Fibroblast of villous mesenchyme (primary cell): Measurements from ENCODE around the gene IRX4. TPM values are rescaled to one million over a fixed set of nuclear protein-coding genes. Genes with fewer than 3 reads are reported as not detected.

Experiments
- DNase-seq: peaks from one replicate; pipeline ENCODE4 v3.0.0-alpha.2; 2010; ENCODE audit warnings: low read depth
- H3K4me3 ChIP-seq: 2 replicates; pipeline ENCODE4 v1.5.1; 2011; ENCODE audit warnings: low read depth, mild to moderate bottlenecking, low read length
- CTCF ChIP-seq: IDR thresholded peaks from 2 replicates; pipeline ENCODE4 v1.5.1; 2012; ENCODE audit warnings: low read depth, mild to moderate bottlenecking, low read length; ENCODE audit not compliant: insufficient read depth
- total RNA-seq: library from RNA; depleted of rRNA; stranded (reverse); fragments of >200 nt; gene quantifications from 2 replicates; pipeline ENCODE4 v1.2.3, GENCODE V29; 2012

Gene IRX4
- not detected in 2 replicates for total RNA-seq

DNA sequence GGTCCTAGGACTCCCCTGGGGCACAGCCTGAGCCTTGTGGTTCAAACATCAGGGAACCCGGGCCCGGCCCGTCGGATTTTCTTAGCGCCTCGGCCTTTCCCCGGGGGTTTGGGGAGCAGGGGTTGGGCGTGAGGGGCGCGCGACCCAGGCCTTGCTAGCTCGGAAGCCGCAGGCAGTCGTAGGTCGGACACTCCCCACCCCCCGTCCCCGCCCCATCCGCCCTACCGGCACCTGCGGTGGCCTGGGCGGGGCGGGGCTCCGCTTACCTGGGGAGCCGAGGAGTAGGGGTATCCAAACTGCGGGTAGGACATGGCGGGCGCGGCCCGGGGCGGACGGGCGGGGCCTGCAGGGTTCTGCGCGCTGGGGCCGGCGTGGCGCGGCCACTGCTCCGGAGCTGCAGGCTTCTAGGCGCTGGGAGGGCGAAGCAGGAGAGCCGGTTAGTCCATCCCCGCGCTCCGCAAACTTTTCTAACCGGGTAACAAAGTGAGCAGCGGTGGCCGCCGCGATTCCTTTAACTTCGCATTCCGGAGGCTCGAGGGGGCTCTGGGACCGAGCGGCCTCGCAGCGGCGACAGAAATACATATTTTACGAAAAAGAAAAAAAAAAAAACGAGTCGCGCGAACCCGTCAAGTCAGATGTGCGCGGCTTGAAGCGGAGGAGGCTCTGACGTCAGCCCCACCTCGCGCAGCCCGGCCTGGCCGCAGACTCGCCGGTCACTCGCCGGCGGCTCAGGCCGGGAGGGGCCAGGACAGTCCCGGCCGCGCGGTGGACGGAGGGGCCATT is at the start of gene IRX4:
TSS of gene IRX4 (minus strand) at position 589 of the 783 bp plus-strand sequence. CDS start at position 311, 278 bp downstream.
- TF ChIP-seq CTCF = no peak
- peak; percentile 25 for DNase-seq
- peak within 1 kb of the TSS; percentile 18 for H3K4me3 ChIP-seq

DNA sequence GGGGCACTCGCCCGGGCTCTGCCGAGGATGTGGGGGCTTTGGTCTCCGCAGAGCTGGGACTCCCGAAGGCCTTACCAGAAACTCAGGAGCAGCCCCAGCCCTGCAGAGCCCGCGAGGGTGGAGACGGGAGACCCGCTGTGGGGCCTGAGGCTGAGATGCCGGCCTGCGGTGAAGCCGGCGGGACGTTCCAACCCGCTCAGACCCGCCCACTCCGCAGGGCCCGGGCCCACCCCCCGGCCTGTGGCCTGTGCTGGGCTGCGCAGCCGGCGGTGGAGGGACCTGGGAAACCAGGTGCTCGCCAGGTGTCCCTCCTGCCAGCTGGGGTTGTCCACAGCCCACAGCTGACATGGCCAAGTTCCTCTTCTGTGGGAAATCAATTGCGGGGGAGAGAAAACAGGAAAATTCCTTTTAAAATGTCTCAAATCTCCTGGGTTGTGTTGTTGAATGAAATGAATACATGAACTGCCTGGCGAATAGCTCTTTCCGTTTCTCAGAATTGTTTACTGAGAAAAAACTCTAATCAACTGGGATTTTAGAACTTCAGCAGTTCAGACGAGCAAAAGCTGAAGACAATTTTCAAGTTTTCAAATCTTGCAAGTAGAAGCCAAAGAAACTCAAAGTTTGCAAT is 49.0 kb upstream of the IRX4 start:
- no peak for DNase-seq
- H3K4me3 ChIP-seq = no peak overlapping the region
- TF ChIP-seq CTCF = no peak

DNA sequence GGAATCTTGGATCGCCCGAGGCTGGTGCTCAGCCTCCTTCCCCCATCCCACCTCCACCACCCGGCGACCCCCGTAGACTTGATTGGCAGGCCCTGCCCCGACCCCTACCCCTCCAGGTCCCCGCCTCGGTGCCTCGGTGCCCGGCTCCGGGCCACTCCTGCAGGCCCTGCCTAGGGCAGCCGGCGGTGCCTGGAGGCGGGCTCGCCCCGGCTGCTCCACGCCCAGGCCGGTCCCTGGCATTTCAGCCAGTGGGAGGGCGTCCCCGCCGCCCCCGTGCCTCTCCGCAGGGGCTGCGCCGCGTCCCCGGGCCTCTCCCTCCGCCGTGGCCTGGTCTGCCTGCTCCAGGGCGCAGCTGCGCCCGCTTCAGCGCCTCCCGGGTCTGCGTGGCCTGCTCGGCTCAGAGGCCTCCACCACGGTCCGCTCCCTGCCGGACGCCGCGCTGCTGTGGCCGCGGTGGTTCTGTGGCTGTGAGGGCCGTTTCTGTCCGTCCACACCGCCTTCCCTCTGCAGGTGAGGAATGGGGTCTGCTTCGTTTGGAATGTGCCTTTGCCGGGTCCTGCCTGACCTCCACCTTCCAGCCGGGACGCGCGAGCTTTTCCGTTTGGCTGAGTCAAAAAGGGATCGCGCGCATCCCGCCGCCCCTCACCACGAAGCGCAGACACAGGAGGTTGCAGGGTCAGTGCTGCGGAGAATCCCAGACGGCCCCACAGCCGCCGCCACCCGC is 48.3 kb upstream of the IRX4 start:
- H3K4me3 ChIP-seq = no peak overlapping the region
- no peak for DNase-seq
- TF ChIP-seq CTCF = no peak

- TF ChIP-seq CTCF = no peak
- no peak for DNase-seq
- H3K4me3 ChIP-seq = no peak overlapping the region
These were observed 47.8 kb upstream of the IRX4 start for GRCh38 chr5:1930501-1930879.

DNA sequence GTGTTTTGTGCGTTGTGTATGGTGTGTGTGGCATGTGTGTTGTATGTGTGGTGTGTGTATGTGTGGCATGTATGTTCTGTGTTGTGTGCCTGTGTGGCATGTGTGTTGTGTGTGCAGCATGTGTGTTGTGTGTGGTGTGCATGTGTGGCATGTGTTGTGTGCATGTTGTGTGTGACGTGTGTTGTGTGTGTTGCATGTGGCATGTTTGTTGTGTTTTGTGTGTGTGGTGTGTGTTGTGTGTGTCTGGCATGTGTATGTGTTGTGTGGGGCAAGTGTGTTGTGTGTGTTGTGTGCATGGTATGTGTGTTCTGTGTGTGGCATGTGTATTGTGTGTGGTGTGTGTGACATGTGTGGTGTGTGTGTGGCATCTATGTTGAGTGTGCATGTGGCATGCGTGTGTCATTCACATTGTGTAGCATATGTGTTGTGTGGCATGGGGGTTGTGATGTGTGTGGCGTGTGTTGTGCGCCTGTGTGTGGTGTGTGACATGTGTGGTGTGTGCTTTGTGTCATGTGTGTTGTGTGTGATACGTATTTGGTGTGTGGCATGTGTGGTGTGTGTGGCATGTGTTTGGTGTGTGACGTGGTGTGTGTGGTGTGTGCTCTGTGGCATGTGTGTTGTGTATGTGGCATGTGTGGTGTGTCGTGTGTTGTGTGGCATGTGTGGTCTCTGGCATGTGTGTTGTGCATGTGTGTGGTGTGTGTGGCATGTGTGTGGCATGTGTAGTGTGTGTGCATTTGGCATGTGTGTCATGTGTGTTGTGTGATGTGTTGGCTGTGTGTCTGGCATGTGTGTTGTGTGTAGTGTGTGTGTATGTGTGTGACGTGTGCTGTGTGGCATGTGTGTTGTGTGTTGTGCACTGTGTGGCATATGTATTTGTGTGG is 46.6 kb upstream of the IRX4 start:
- no peak for DNase-seq
- H3K4me3 ChIP-seq = no peak overlapping the region

More for the DNA sequence above, 46.6 kb upstream of the IRX4 start:
- TF ChIP-seq CTCF = no peak
